Measurements from ENCODE around the gene KIF16B. TPM values are rescaled to one million over a fixed set of nuclear protein-coding genes. Genes with fewer than 3 reads are reported as not detected.

Gene KIF16B
- total and polyA plus RNA-seq, 4 donors, result 5.1 to 19.7 (median 8.4) TPM

DNA sequence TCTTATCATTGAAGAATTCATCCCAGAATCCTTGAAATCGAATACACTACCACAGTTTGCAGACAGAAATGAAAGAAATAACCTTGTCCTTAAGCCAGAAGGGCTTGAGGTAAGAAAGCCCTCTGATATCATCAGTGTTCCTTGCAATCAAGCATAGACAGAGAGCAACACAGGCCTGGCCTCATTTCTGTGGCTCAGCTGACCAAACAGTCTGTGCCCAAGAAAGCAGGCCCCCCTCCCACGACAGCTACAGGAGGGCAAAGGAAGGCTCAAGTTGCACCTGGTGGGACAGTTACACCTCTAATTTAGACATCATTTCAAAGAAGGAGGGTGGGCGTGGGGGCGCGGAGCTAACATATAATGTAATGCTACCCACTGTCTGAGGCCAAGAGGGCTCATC lies 21.6 kb downstream of the KIF16B start:
- no peak overlapping the region for H3K27ac ChIP-seq (ENCODE audit: low read depth in 1 of 2, low read length in 2 of 2)
- H3K9me3 ChIP-seq (ENCODE audit: control insufficient read depth in 4 of 4, low read length in 3 of 4), result no peaks in the 10 kb centered on the region
- no peak overlapping the region for H3K4me3 ChIP-seq (ENCODE audit: low read depth in 1 of 3, low read length in 3 of 3)
- H3K27me3 ChIP-seq (ENCODE audit: control insufficient read depth in 4 of 4, insufficient read depth in 4 of 4, low read length in 3 of 4), result no peaks in the 10 kb centered on the region
- H3K4me1 ChIP-seq (ENCODE audit: control insufficient read depth in 4 of 4, insufficient read depth in 4 of 4, low read length in 3 of 4), result no peaks in the 10 kb centered on the region
- H3K9ac ChIP-seq (ENCODE audit: low read depth in 1 of 2, low read length in 2 of 2), result no peak overlapping the region
- TF ChIP-seq TAF1 (conservative IDR thresholded peaks at IDR 0.05), result no peak
- no peak for TF ChIP-seq FOXA2 (IDR thresholded peaks at IDR 0.05)
- DNase-seq (ENCODE audit: low spot score), result no peak
- no peaks in the 10 kb centered on the region for H3K36me3 ChIP-seq (ENCODE audit: control insufficient read depth in 4 of 4, insufficient read depth in 3 of 4, low read depth in 1 of 4, low read length in 3 of 4)
- 92% methylated on average over 5 of the region's 5 CpGs for WGBS

DNA sequence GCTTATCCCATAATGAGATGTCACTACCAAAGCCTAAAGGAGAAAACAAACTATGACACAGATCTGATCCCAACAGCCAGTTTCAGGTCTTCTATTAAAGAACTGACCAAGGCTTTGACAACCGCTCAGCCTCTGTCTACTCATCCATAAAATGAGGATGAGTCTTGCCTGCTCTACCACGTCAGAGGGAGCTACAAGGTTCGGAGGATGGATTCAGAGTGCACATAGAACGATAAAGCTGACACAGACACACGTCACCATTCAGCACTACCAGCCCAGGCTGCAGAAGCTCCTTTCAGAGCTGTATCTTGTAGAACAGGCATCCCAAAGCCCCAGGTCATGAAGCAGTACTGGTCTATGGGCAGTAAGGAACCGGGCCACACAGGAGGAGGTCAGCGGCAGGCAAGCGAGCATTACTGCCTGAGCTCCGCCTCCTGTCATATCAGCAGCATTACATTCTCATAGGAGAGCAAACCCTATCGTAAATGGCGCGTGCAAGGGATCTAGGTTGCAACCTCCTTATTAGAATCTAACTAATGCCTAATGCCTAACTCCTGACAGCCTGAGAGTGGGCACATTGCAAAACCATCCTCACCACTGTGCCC lies 25.1 kb downstream of the KIF16B start:
- WGBS, result 95% methylated on average over 12 of the region's 12 CpGs
- H3K27me3 ChIP-seq (ENCODE audit: control insufficient read depth in 4 of 4, insufficient read depth in 4 of 4, low read length in 3 of 4), result no peaks in the 10 kb centered on the region
- no peak overlapping the region for H3K9ac ChIP-seq (ENCODE audit: low read depth in 1 of 2, low read length in 2 of 2)
- H3K9me3 ChIP-seq (ENCODE audit: control insufficient read depth in 4 of 4, low read length in 3 of 4), result no peaks in the 10 kb centered on the region
- no peaks in the 10 kb centered on the region for H3K36me3 ChIP-seq (ENCODE audit: control insufficient read depth in 4 of 4, insufficient read depth in 3 of 4, low read depth in 1 of 4, low read length in 3 of 4)
- no peak for DNase-seq (ENCODE audit: low spot score)
- no peak overlapping the region for H3K27ac ChIP-seq (ENCODE audit: low read depth in 1 of 2, low read length in 2 of 2)
- peaks cover 0 to 2% (median 0%) of the 10 kb centered on the region in 4 donors for H3K4me1 ChIP-seq (ENCODE audit: control insufficient read depth in 4 of 4, insufficient read depth in 4 of 4, low read length in 3 of 4)
- no peak overlapping the region for H3K4me3 ChIP-seq (ENCODE audit: low read depth in 1 of 3, low read length in 3 of 3)
- TF ChIP-seq HNF4A (conservative IDR thresholded peaks at IDR 0.05) (no peak), FOXA1 (IDR thresholded peaks at IDR 0.05) (no peak), CTCF (IDR thresholded peaks at IDR 0.05; ENCODE audit: low read depth, low read length, missing input control) (no peak), EGR1 (IDR thresholded peaks at IDR 0.05; ENCODE audit: low read depth in 2 of 2) (no peak), RXRA (IDR thresholded peaks at IDR 0.05) (no peak), HNF4G (IDR thresholded peaks at IDR 0.05) (no peak), SP1 (IDR thresholded peaks at IDR 0.05) (no peak), YY1 (IDR thresholded peaks at IDR 0.05) (no peak), FOXA2 (IDR thresholded peaks at IDR 0.05) (no peak), JUND (IDR thresholded peaks at IDR 0.05) (no peak), GABPA (IDR thresholded peaks at IDR 0.05 in 1 of 2, conservative IDR thresholded peaks at IDR 0.05 in 1 of 2) (no peak), NR2F2 (IDR thresholded peaks at IDR 0.05) (no peak), ATF3 (IDR thresholded peaks at IDR 0.05) (no peak), RAD21 (IDR thresholded peaks at IDR 0.05) (no peak), TAF1 (conservative IDR thresholded peaks at IDR 0.05) (no peak)
- TF ChIP-seq, protein P1, sequence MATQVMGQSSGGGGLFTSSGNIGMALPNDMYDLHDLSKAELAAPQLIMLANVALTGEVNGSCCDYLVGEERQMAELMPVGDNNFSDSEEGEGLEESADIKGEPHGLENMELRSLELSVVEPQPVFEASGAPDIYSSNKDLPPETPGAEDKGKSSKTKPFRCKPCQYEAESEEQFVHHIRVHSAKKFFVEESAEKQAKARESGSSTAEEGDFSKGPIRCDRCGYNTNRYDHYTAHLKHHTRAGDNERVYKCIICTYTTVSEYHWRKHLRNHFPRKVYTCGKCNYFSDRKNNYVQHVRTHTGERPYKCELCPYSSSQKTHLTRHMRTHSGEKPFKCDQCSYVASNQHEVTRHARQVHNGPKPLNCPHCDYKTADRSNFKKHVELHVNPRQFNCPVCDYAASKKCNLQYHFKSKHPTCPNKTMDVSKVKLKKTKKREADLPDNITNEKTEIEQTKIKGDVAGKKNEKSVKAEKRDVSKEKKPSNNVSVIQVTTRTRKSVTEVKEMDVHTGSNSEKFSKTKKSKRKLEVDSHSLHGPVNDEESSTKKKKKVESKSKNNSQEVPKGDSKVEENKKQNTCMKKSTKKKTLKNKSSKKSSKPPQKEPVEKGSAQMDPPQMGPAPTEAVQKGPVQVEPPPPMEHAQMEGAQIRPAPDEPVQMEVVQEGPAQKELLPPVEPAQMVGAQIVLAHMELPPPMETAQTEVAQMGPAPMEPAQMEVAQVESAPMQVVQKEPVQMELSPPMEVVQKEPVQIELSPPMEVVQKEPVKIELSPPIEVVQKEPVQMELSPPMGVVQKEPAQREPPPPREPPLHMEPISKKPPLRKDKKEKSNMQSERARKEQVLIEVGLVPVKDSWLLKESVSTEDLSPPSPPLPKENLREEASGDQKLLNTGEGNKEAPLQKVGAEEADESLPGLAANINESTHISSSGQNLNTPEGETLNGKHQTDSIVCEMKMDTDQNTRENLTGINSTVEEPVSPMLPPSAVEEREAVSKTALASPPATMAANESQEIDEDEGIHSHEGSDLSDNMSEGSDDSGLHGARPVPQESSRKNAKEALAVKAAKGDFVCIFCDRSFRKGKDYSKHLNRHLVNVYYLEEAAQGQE (IDR thresholded peaks at IDR 0.05), result no peak
- TF ChIP-seq, protein P2, sequence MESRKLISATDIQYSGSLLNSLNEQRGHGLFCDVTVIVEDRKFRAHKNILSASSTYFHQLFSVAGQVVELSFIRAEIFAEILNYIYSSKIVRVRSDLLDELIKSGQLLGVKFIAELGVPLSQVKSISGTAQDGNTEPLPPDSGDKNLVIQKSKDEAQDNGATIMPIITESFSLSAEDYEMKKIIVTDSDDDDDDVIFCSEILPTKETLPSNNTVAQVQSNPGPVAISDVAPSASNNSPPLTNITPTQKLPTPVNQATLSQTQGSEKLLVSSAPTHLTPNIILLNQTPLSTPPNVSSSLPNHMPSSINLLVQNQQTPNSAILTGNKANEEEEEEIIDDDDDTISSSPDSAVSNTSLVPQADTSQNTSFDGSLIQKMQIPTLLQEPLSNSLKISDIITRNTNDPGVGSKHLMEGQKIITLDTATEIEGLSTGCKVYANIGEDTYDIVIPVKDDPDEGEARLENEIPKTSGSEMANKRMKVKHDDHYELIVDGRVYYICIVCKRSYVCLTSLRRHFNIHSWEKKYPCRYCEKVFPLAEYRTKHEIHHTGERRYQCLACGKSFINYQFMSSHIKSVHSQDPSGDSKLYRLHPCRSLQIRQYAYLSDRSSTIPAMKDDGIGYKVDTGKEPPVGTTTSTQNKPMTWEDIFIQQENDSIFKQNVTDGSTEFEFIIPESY (IDR thresholded peaks at IDR 0.05), result no peak
- TF ChIP-seq, protein P3, sequence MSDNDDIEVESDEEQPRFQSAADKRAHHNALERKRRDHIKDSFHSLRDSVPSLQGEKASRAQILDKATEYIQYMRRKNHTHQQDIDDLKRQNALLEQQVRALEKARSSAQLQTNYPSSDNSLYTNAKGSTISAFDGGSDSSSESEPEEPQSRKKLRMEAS (IDR thresholded peaks at IDR 0.05), result no peak

All from liver (tissue), 9 donors.